MM.1S (cell line): ENCODE results near the gene SH3BP2.
A peak's percentile ranks its signal among the peaks of the same experiment; 100 is the strongest.

Experiments
- DNase-seq: peaks from one replicate; pipeline ENCODE4 v3.0.0-alpha.2; 2015
- H2AFZ ChIP-seq: fragments of 300-600 bp; sonication (generic); 2 replicates; pipeline ENCODE4 v1.6.0; 2016; ENCODE audit warnings: antibody characterized with exemption, low read length
- H3F3A ChIP-seq: fragments of 300-600 bp; sonication (generic); 2 replicates; pipeline ENCODE4 v1.6.1; 2016; ENCODE audit warnings: mild to moderate bottlenecking, antibody characterized with exemption, low read length, moderate library complexity, mixed read lengths; ENCODE audit not compliant: insufficient read depth
- H3K27ac ChIP-seq: fragments of 300-600 bp; sonication (generic); 2 replicates; pipeline ENCODE4 v1.5.1; 2016; ENCODE audit warnings: mild to moderate bottlenecking, low read length
- H3K27me3 ChIP-seq: fragments of 300-600 bp; sonication (generic); replicated peaks from 2 replicates; pipeline ENCODE4 v1.6.0; 2016; ENCODE audit warnings: low read length; ENCODE audit not compliant: insufficient read depth
- H3K36me3 ChIP-seq: fragments of 300-600 bp; sonication (generic); replicated peaks from 2 replicates; pipeline ENCODE4 v1.6.1; 2016; ENCODE audit warnings: mild to moderate bottlenecking, low read length, mixed read lengths; ENCODE audit not compliant: insufficient read depth
- H3K4me1 ChIP-seq: fragments of 300-600 bp; sonication (generic); 2 replicates; pipeline ENCODE4 v1.6.1; 2016; ENCODE audit warnings: low read length, mixed read lengths
- H3K4me2 ChIP-seq: fragments of 300-600 bp; sonication (generic); 2 replicates; pipeline ENCODE4 v1.6.0; 2016; ENCODE audit warnings: low read depth, low read length
- H3K4me3 ChIP-seq: fragments of 300-600 bp; sonication (generic); 2 replicates; pipeline ENCODE4 v1.5.1; 2016; ENCODE audit warnings: low read length, mixed read lengths
- H3K79me2 ChIP-seq: fragments of 300-600 bp; sonication (generic); 2 replicates; pipeline ENCODE4 v1.6.1; 2016; ENCODE audit warnings: mixed run types, low read length, mixed read lengths
- H3K9ac ChIP-seq: fragments of 300-600 bp; sonication (generic); 2 replicates; pipeline ENCODE4 v1.6.1; 2016; ENCODE audit warnings: low read length, mixed read lengths
- H3K9me2 ChIP-seq: fragments of 300-600 bp; sonication (generic); replicated peaks from 2 replicates; pipeline ENCODE4 v1.6.1; 2016; ENCODE audit warnings: mild to moderate bottlenecking, low read length, mixed read lengths; ENCODE audit not compliant: insufficient read depth
- H3K9me3 ChIP-seq: fragments of 300-600 bp; sonication (generic); replicated peaks from 2 replicates; pipeline ENCODE4 v1.6.1; 2016; ENCODE audit warnings: mild to moderate bottlenecking, low read length, mixed read lengths; ENCODE audit not compliant: insufficient read depth
- H4K20me1 ChIP-seq: fragments of 300-600 bp; sonication (generic); 2 replicates; pipeline ENCODE4 v1.6.1; 2016; ENCODE audit warnings: mild to moderate bottlenecking, low read length, moderate library complexity, mixed read lengths; ENCODE audit not compliant: insufficient read depth
- EZH2 ChIP-seq: fragments of 300-600 bp; sonication (generic); optimal IDR thresholded peaks from 2 replicates; pipeline ENCODE3; 2017; ENCODE audit warnings: low read depth, mild to moderate bottlenecking, antibody characterized with exemption, low read length, mixed read lengths
- EZH2phosphoT487 ChIP-seq: fragments of 300-600 bp; sonication (generic); IDR thresholded peaks from 2 replicates; pipeline ENCODE4 v1.6.1; 2018; ENCODE audit warnings: antibody characterized with exemption, low read length
- TF ChIP-seq, protein P1 (sequence below): fragments of 300-600 bp; sonication (generic); IDR thresholded peaks from 2 replicates; pipeline ENCODE4 v1.5.1; 2016; ENCODE audit warnings: antibody characterized with exemption, low read length, mixed read lengths

SH3BP2 gene

DNA sequence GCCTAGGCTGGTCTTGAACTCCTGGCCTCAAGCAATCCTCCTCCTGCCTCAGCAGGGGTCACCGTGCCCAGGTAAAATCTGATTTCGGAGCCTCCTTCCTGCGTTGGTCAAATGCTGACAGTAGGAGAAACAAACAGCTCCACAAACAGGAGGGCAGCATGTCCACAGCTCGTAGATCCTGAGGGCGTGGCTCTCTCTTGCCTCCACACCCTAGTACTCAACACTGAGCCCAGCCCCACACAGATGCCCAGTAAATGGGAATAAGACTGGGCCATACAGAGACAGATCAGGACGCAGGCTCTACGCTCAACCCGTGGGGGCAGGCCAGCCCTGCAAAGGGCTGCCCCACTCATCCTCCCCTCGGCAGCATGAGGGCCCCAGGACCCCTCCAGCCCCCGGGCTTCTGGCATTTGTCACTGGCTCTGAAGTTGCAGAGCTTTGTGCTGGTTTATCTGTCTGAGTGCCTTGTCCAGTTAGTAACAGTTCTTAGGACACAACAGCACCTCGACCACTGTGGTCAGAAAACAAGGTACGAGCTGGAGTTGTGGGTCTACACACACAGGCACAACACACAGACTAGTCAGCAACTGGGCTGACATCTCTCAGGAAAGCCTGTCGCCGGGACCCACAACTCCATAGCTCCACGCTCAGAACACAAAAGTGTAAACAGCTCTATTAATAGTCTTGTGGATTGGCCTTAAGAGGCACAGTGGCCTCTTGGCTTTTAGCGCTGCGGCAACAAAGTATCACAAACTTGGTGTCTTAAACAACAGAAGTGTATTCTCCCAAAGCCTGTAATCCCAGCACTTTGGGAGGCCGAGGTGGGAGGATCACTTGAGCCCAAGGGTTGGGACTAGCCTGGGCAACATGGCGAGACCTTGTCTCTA, 41.9 kb upstream of the SH3BP2 start:
- no peak for DNase-seq
- H3K79me2 ChIP-seq = peaks cover 73% of the 10 kb centered on the region
- H3K36me3 ChIP-seq = peaks cover 3% of the 10 kb centered on the region; the same call in 1 of the 2 replicates
- H4K20me1 ChIP-seq = no peaks in the 10 kb centered on the region
- no peaks in the 10 kb centered on the region for H3K27me3 ChIP-seq
- H3K9me3 ChIP-seq = no peaks in the 10 kb centered on the region
- TF ChIP-seq, protein P1, sequence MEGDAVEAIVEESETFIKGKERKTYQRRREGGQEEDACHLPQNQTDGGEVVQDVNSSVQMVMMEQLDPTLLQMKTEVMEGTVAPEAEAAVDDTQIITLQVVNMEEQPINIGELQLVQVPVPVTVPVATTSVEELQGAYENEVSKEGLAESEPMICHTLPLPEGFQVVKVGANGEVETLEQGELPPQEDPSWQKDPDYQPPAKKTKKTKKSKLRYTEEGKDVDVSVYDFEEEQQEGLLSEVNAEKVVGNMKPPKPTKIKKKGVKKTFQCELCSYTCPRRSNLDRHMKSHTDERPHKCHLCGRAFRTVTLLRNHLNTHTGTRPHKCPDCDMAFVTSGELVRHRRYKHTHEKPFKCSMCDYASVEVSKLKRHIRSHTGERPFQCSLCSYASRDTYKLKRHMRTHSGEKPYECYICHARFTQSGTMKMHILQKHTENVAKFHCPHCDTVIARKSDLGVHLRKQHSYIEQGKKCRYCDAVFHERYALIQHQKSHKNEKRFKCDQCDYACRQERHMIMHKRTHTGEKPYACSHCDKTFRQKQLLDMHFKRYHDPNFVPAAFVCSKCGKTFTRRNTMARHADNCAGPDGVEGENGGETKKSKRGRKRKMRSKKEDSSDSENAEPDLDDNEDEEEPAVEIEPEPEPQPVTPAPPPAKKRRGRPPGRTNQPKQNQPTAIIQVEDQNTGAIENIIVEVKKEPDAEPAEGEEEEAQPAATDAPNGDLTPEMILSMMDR = no peak
- TF ChIP-seq EZH2 (no peak), EZH2phosphoT487 (no peak)
- peaks cover 23% of the 10 kb centered on the region for H3K4me1 ChIP-seq
- H3K27ac ChIP-seq = no peak overlapping the region
- H3K9ac ChIP-seq = no peak overlapping the region
- H3F3A ChIP-seq = peaks cover 20% of the 10 kb centered on the region
- H3K9me2 ChIP-seq = no peaks in the 10 kb centered on the region
- no peak overlapping the region for H2AFZ ChIP-seq
- no peak overlapping the region for H3K4me3 ChIP-seq
- H3K4me2 ChIP-seq = no peak overlapping the region

DNA sequence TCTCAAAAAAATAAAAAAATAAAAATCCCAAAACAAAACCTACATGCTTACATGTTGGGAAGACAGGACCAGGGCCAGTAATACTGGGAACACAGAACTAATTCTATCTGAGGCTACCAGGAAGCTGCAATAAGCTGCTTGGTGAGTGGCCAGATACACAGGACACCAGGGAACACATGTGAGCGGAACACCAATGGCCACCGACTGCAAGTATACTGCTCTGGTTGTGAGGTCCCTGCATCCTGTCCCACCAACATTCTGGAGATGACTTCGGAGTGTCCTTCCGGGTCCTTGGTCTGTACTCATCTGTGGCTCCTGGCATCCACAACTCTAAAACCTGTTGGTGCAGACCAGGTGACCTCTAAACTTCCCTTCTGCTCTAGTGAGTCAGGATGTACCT, 39.4 kb upstream of the SH3BP2 start:
- Histone ChIP-seq H3K9me2 (no peaks in the 10 kb centered on the region), H3K4me3 (no peak overlapping the region), H3K27me3 (no peaks in the 10 kb centered on the region), H3K36me3 (no peaks in the 10 kb centered on the region), H2AFZ (no peak overlapping the region), H3K4me2 (no peak overlapping the region), H3K9me3 (no peaks in the 10 kb centered on the region), H4K20me1 (no peaks in the 10 kb centered on the region), H3K9ac (no peak overlapping the region), H3F3A (no peaks in the 10 kb centered on the region), H3K27ac (no peak overlapping the region), H3K79me2 (peaks cover 67% of the 10 kb centered on the region), H3K4me1 (peaks cover 8% of the 10 kb centered on the region; the same call in 1 of the 2 replicates)
- no peak for DNase-seq
- TF ChIP-seq, protein P1 = no peak
- TF ChIP-seq EZH2phosphoT487 (no peak), EZH2 (no peak)

DNA sequence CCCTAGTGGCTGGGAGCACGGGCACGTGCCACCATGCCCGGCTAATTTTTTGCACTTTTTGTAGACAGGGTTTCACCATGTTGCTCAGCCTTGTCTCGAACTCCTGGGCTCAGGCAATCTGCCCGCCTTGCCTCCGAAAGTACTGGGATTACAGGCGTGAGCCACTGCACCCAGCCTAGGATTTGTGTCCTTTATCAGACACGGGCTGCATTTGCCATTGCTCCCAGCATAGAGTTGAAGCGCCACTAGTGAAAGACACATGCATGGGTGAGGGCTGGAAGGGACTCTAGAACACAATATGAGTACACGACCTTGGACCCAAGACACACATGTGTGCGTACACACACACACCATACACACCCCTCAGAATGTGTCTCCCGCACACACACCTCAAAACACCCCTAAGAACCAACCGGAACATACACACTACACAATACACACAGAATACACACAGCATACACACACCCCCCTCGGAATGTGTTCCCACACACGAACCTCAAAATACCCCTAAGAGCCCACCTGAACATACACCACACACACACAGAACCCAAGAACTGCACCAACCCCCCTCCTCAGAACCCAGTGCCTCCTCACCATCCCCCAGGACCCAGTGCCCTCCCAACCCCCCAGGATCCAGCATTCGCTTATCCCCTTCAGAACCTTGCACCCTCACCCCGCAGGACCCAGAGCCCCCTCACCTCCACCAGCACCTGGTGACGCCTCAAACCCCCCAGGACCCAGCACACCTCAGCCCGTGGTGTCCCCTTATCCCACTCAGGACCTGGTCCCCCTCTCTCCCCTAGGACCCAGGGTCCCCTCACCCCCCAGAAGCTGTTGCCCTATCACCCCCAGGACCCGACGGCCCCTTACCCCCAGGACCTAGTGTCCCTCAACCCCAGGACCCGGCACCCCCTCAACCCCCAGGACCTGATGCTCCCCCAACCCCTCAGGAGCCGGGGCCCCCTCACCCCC, 37.8 kb upstream of the SH3BP2 start:
- Histone ChIP-seq H3K9ac (peak overlapping the region; percentile 78), H3K27me3 (no peaks in the 10 kb centered on the region), H3K9me3 (no peaks in the 10 kb centered on the region), H4K20me1 (no peaks in the 10 kb centered on the region), H3K27ac (peak overlapping the region; percentile 63; the same call in 1 of the 2 replicates), H3F3A (no peaks in the 10 kb centered on the region), H3K4me3 (peak overlapping the region; percentile 91), H3K9me2 (no peaks in the 10 kb centered on the region), H3K36me3 (no peaks in the 10 kb centered on the region), H3K4me1 (peaks cover 8% of the 10 kb centered on the region; the same call in 1 of the 2 replicates), H3K4me2 (peak overlapping the region; percentile 78), H3K79me2 (peaks cover 51% of the 10 kb centered on the region), H2AFZ (0 out of 2 replicates have a peak overlapping the region, but pooled peaks have one; percentile 45)
- no peak for DNase-seq
- TF ChIP-seq, protein P1 = no peak
- TF ChIP-seq EZH2 (no peak), EZH2phosphoT487 (no peak)
